Rectal smooth muscle tissue (tissue), 1 donor: ENCODE measurements around the gene GADD45B.
"Not testable (repeated sequence)": the region's sequence is repeated elsewhere in the genome, so short reads cannot be mapped to it uniquely, and the experiment has no call there.

Source experiments
- H3K27ac ChIP-seq: one replicate; pipeline ENCODE4 v1.7.0; 2013; ENCODE audit warnings: low read depth, low read length, inconsistent platforms
- H3K27me3 ChIP-seq: one replicate; pipeline ENCODE4 v1.7.0; 2013; ENCODE audit warnings: low read length; ENCODE audit not compliant: control insufficient read depth, insufficient read depth
- H3K36me3 ChIP-seq: one replicate; pipeline ENCODE4 v1.7.0; 2013; ENCODE audit warnings: low read length; ENCODE audit not compliant: control insufficient read depth, insufficient read depth
- H3K4me1 ChIP-seq: one replicate; pipeline ENCODE4 v1.7.0; 2013; ENCODE audit warnings: low read length; ENCODE audit not compliant: control insufficient read depth, insufficient read depth
- H3K4me3 ChIP-seq: one replicate; pipeline ENCODE4 v1.7.0; 2013; ENCODE audit warnings: low read length
- H3K9ac ChIP-seq: one replicate; pipeline ENCODE4 v1.7.0; 2013; ENCODE audit warnings: low read length

The GADD45B gene

GRCh38 chr19:2500841-2501261 is 24.9 kb downstream of the GADD45B start:
- no peak overlapping the region for H3K9ac ChIP-seq
- H3K27ac ChIP-seq: no peak overlapping the region
- no peaks in the 10 kb centered on the region for H3K36me3 ChIP-seq

GRCh38 chr19:2503521-2504109 is 27.7 kb downstream of the GADD45B start:
- Histone ChIP-seq H3K36me3 (no peaks in the 10 kb centered on the region), H3K27ac (no peak overlapping the region)

More at GRCh38 chr19:2500841-2501261, 24.9 kb downstream of the GADD45B start:
- H3K4me3 ChIP-seq: no peak overlapping the region
- no peaks in the 10 kb centered on the region for H3K27me3 ChIP-seq
- H3K4me1 ChIP-seq: peaks cover 1% of the 10 kb centered on the region

GRCh38 chr19:2506656-2507055 is 30.7 kb downstream of the GADD45B start:
- H3K9ac ChIP-seq, H3K27ac ChIP-seq, H3K27me3 ChIP-seq, H3K4me1 ChIP-seq, H3K4me3 ChIP-seq, H3K36me3 ChIP-seq: not testable (repeated sequence)

More at GRCh38 chr19:2503521-2504109, 27.7 kb downstream of the GADD45B start:
- Histone ChIP-seq H3K9ac (no peak overlapping the region), H3K4me1 (no peaks in the 10 kb centered on the region), H3K27me3 (no peaks in the 10 kb centered on the region), H3K4me3 (no peak overlapping the region)

- Histone ChIP-seq H3K27me3 (no peaks in the 10 kb centered on the region), H3K9ac (no peak overlapping the region), H3K36me3 (no peaks in the 10 kb centered on the region), H3K27ac (no peak overlapping the region), H3K4me3 (no peak overlapping the region), H3K4me1 (no peaks in the 10 kb centered on the region)
Observed at GRCh38 chr19:2507109-2507508, 31.2 kb downstream of the GADD45B start.

- Histone ChIP-seq H3K36me3 (no peaks in the 10 kb centered on the region), H3K4me3 (no peak overlapping the region), H3K27me3 (no peaks in the 10 kb centered on the region), H3K9ac (no peak overlapping the region), H3K27ac (no peak overlapping the region), H3K4me1 (no peaks in the 10 kb centered on the region)
Observed at GRCh38 chr19:2509096-2509495, 33.2 kb downstream of the GADD45B start.

GRCh38 chr19:2511570-2511969 is 35.6 kb downstream of the GADD45B start:
- no peaks in the 10 kb centered on the region for H3K36me3 ChIP-seq
- H3K4me1 ChIP-seq: no peaks in the 10 kb centered on the region
- H3K27me3 ChIP-seq: no peaks in the 10 kb centered on the region
- no peak overlapping the region for H3K4me3 ChIP-seq
- no peak overlapping the region for H3K27ac ChIP-seq
- no peak overlapping the region for H3K9ac ChIP-seq

- Histone ChIP-seq H3K4me3 (no peak overlapping the region), H3K9ac (no peak overlapping the region), H3K36me3 (no peaks in the 10 kb centered on the region), H3K4me1 (no peaks in the 10 kb centered on the region), H3K27ac (no peak overlapping the region), H3K27me3 (no peaks in the 10 kb centered on the region)
Observed at GRCh38 chr19:2511991-2512390, 36.1 kb downstream of the GADD45B start.

GRCh38 chr19:2512523-2513431 is 36.9 kb downstream of the GADD45B start:
- H3K9ac ChIP-seq: no peak overlapping the region
- H3K4me1 ChIP-seq: no peaks in the 10 kb centered on the region
- H3K36me3 ChIP-seq: no peaks in the 10 kb centered on the region
- no peaks in the 10 kb centered on the region for H3K27me3 ChIP-seq
- no peak overlapping the region for H3K4me3 ChIP-seq
- no peak overlapping the region for H3K27ac ChIP-seq

GRCh38 chr19:2514981-2515518 is 39.1 kb downstream of the GADD45B start:
- Histone ChIP-seq H3K9ac (no peak overlapping the region), H3K27me3 (no peaks in the 10 kb centered on the region), H3K36me3 (no peaks in the 10 kb centered on the region), H3K4me3 (no peak overlapping the region), H3K4me1 (no peaks in the 10 kb centered on the region), H3K27ac (no peak overlapping the region)

GRCh38 chr19:2516727-2517126 is 40.8 kb downstream of the GADD45B start:
- H3K9ac ChIP-seq: no peak overlapping the region
- no peak overlapping the region for H3K4me3 ChIP-seq

GRCh38 chr19:2517881-2518601 is 42.1 kb downstream of the GADD45B start:
- Histone ChIP-seq H3K4me3 (no peak overlapping the region), H3K36me3 (peaks cover 2% of the 10 kb centered on the region), H3K27ac (no peak overlapping the region), H3K27me3 (no peaks in the 10 kb centered on the region), H3K4me1 (no peaks in the 10 kb centered on the region), H3K9ac (no peak overlapping the region)

More at GRCh38 chr19:2516727-2517126, 40.8 kb downstream of the GADD45B start:
- Histone ChIP-seq H3K27ac (no peak overlapping the region), H3K36me3 (peaks cover 2% of the 10 kb centered on the region), H3K4me1 (no peaks in the 10 kb centered on the region), H3K27me3 (no peaks in the 10 kb centered on the region)

- not testable (repeated sequence) for H3K27me3 ChIP-seq, H3K27ac ChIP-seq, H3K4me3 ChIP-seq, H3K4me1 ChIP-seq, H3K36me3 ChIP-seq, H3K9ac ChIP-seq
Observed at GRCh38 chr19:2518856-2519255, 42.9 kb downstream of the GADD45B start.
